Tibial artery (tissue), 4 donors: ENCODE measurements around the gene TSPAN32.

Experiments used
- DNase-seq, 2 donors: peaks; one replicate each; pipeline ENCODE4 v3.0.0-alpha.2; 2019
- H3K27ac ChIP-seq, 2 donors: fragments of 200-600 bp; sonication (generic) in 1 of 2; 1 replicate in 1 of 2; 2 replicates in 1 of 2; pipeline ENCODE4 v1.5.1; 2018 to 2019; ENCODE audit warnings: mild to moderate bottlenecking in 1 of 2
- H3K27me3 ChIP-seq, 2 donors: fragments of 200-600 bp; sonication (generic) in 1 of 2; one replicate each; pipeline versions ENCODE4 v1.5.1 to v1.6.0; 2016 to 2019
- H3K36me3 ChIP-seq, 3 donors: fragments of 200-600 bp; sonication (generic) in 2 of 3; one replicate each; pipeline ENCODE4 v1.5.1; 2016 to 2019; ENCODE audit warnings: mild to moderate bottlenecking in 2 of 3
- H3K4me1 ChIP-seq, 4 donors: fragments of 200-600 bp; sonication (generic) in 2 of 4; 1 replicate in 3 of 4; 2 replicates in 1 of 4; pipeline ENCODE4 v1.5.1; 2016 to 2019
- H3K4me3 ChIP-seq, 2 donors: fragments of 200-600 bp; sonication (generic) in 1 of 2; 1 replicate in 1 of 2; 2 replicates in 1 of 2; pipeline ENCODE4 v1.5.1; 2018 to 2019; ENCODE audit warnings: mild to moderate bottlenecking in 2 of 2
- H3K9me3 ChIP-seq, 3 donors: fragments of 200-600 bp; sonication (generic) in 1 of 3; one replicate each; pipeline ENCODE4 v1.5.1; 2016 to 2019
- CTCF ChIP-seq, 2 experiments: fragments of 200-600 bp in 1 of 2; fragments of 450-650 bp in 1 of 2; IDR thresholded peaks; one replicate each; pipeline ENCODE4 v1.5.1; 2017 to 2019; ENCODE audit warnings: antibody characterized with exemption in 2 of 2, mild to moderate bottlenecking in 1 of 2, moderate library complexity in 1 of 2
- intact Hi-C: fragments of 100-400 bp; cut with DNase I; formaldehyde crosslinking; loops from one replicate; pipeline ENCODE4 v1.15.0; 2023; ENCODE audit warnings: low total_unique reads

Gene TSPAN32

GRCh38 chr11:2366733-2367132 is 64.9 kb downstream of the TSPAN32 start:
- no peak for DNase-seq
- intact Hi-C loops: no loop called here
- Histone ChIP-seq H3K4me1 (peaks cover 0 to 22% (median 16%) of the 10 kb centered on the region in 4 donors), H3K27ac (no peak overlapping the region), H3K27me3 (no peaks in the 10 kb centered on the region), H3K9me3 (no peaks in the 10 kb centered on the region), H3K4me3 (no peak overlapping the region), H3K36me3 (no peaks in the 10 kb centered on the region)
- no peak for TF ChIP-seq CTCF (IDR thresholded peaks at IDR 0.05)

- peaks cover 0 to 22% (median 16%) of the 10 kb centered on the region in 4 donors for H3K4me1 ChIP-seq
- DNase-seq: no peak
- H3K9me3 ChIP-seq: no peaks in the 10 kb centered on the region
- no peaks in the 10 kb centered on the region for H3K36me3 ChIP-seq
- no peak for TF ChIP-seq CTCF (IDR thresholded peaks at IDR 0.05)
- H3K27ac ChIP-seq: peak overlapping the region in 1 of 2 donors; percentile 15
- intact Hi-C loops: no loop called here
- no peak overlapping the region for H3K4me3 ChIP-seq
- no peaks in the 10 kb centered on the region for H3K27me3 ChIP-seq
Measured at GRCh38 chr11:2367266-2368160, 65.7 kb downstream of the TSPAN32 start.
